ENCODE data around the gene STS.

STS gene

GRCh38 chrX:7184816-7185215 lies 37.3 kb downstream of the STS start:
- peak; percentile 41 for DNase-seq

DNA sequence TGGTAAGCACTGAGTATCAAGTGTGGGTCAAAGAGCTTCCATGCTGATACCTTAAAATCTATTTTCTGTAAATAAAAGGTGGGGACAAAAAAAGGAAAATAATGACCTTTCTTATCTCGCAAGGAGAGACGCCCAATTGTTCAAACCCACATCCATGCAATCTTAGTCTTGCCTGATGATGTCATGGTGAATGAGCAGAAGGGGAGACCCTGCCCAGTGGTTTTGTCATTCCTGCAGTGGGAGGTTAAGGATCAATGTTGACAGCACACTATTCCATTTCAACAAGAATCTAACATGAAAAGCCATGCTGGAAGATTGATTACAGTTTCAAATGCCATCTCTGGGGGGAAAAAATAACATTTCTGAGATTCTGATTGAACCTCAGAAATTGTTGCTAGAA lies 41.2 kb downstream of the STS start:
- no peak for DNase-seq

DNA sequence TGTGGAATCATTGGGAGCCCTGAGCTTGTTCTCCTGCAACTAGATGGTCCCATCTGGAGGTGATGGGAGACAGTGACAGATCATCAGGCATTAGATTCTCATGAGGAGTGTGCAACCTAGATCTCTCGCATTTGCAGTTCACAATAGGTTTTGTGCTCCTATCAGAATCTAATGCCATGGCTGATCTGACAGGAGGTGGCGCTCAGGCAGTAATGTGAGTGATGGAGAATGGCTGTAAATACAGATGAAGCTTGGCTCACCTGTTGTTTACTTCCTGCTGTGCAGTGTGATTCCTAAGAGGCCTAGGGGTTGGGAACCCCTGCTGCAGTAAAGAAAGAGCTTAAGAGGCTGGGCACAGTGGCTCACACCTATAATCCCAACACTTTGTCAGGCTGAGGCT lies 42.6 kb downstream of the STS start:
- DNase-seq = no peak

- no peak for DNase-seq
Measured at GRCh38 chrX:7191681-7192110, 44.2 kb downstream of the STS start.

DNA sequence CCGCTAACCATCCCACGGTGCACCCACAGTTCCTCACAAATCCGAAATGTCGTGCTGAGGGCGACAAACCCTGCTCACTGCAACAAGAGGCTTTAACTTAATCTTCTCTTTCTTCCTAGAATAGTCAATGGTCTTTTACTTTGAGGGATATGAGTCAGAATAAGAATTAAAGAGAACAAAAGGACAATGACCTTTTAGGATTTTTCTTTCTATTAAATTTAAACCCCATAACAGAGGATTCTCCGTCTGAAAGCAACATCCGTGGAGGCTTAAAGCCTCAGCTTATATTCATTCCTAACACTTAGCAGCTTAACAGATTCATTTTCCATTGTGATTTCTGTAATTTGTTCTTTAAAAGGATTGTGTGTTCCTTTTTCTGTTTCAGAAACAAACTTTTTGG lies 45.4 kb downstream of the STS start:
- DNase-seq = no peak

- DNase-seq = no peak
Measured at GRCh38 chrX:7194606-7195005, 47.1 kb downstream of the STS start.
